Adrenal gland (tissue), 12 donors: Measurements from ENCODE around the gene AHR. TPM values are rescaled to one million over a fixed set of nuclear protein-coding genes. Genes with fewer than 3 reads are reported as not detected.

Experiments
- DNase-seq, 7 donors: peaks; one replicate each; pipeline ENCODE4 v3.0.0-alpha.2; 2019 to 2020
- H3K27ac ChIP-seq, 5 donors: fragments of 200-600 bp; sonication (generic) in 4 of 5; 1 replicate in 3 of 5; 2 replicates in 2 of 5; pipeline versions ENCODE4 v1.5.1 to v1.8.0; 2016 to 2020; ENCODE audit warnings: mild to moderate bottlenecking in 1 of 5
- H3K27me3 ChIP-seq: fragments of 200-600 bp; 2 replicates; pipeline ENCODE4 v1.8.0; 2021
- H3K36me3 ChIP-seq, 2 donors: fragments of 200-600 bp; replicated peaks in 1 of 2; 1 replicate in 1 of 2; 2 replicates in 1 of 2; pipeline versions ENCODE4 v1.5.1 to v1.8.0; 2018 to 2022
- H3K4me1 ChIP-seq, 2 donors: fragments of 200-600 bp; replicated peaks in 1 of 2; 1 replicate in 1 of 2; 2 replicates in 1 of 2; pipeline versions ENCODE4 v1.5.1 to v1.8.0; 2018 to 2021
- H3K4me3 ChIP-seq, 4 donors: fragments of 200-600 bp; sonication (generic) in 3 of 4; one replicate each; pipeline ENCODE4 v1.5.1; 2016 to 2018
- H3K9me3 ChIP-seq, 3 donors: fragments of 200-600 bp; sonication (generic) in 1 of 3; replicated peaks in 1 of 3; 1 replicate in 2 of 3; 2 replicates in 1 of 3; pipeline versions ENCODE4 v1.5.1 to v1.8.0; 2016 to 2021
- POLR2A ChIP-seq, 2 donors: fragments of 450-650 bp; IDR thresholded peaks; one replicate each; pipeline ENCODE4 v1.6.1; 2017; ENCODE audit warnings: antibody characterized with exemption in 2 of 2, mild to moderate bottlenecking in 2 of 2, moderate library complexity in 1 of 2
- WGBS, 4 donors: extraction: QIAGEN DNeasy Blood & Tissue Kit in 2 of 4; methylation state at CpG; one replicate each; pipeline versions ENCODE4 v1.1.5 to v1.1.7; 2013 to 2017; 5-methylcytosine and 5-hydroxymethylcytosine counted together
- intact Hi-C, 2 donors: fragments of 100-400 bp; cut with DNase I; formaldehyde crosslinking; loops; one replicate each; pipeline versions ENCODE4 v1.14.1 to v1.15.0; 2022 to 2023
- polyA plus RNA-seq, 3 donors: library from polyadenylated mRNA; stranded (reverse); fragments of 200-250 nt in 2 of 3; fragments of 350-450 nt in 1 of 3; fragmentation: Illumina TruSeq in 1 of 3; extraction: RNeasy Lipid Tissue Mini Kit (QIAGEN cat#74804) in 1 of 3; gene quantifications; one replicate each; pipeline ENCODE4 v1.2.3, GENCODE V29; 2013 to 2014
- total RNA-seq, 9 donors: library from RNA; depleted of rRNA in 4 of 9; stranded (reverse); fragments of >200 nt in 4 of 9; fragments of 120-200 nt in 1 of 9; fragmentation: NEBNext Ultra II Directional in 1 of 9; extraction: Animal tissue kit (Norgen Biotek cat#: 25700) in 1 of 9; gene quantifications; one replicate each; pipeline versions ENCODE4 v1.1.0 to v1.2.4, GENCODE V29; 2013 to 2023
- TF ChIP-seq, protein P1 (sequence below), 6 experiments: fragments of 450-650 bp in 4 of 6; fragments of 200-600 bp in 2 of 6; sonication (generic) in 1 of 6; IDR thresholded peaks; 1 replicate in 5 of 6; 2 replicates in 1 of 6; pipeline versions ENCODE4 v1.5.1 to v1.8.0; 2016 to 2021; ENCODE audit warnings: antibody characterized with exemption in 6 of 6, mild to moderate bottlenecking in 2 of 6, moderate library complexity in 1 of 6
- donor health status: healthy with polysubstance abuse.
- donor health status: Bipolar disorder and iron deficiency.
- donor health status: DM: yes; HTN: yes; CAD: no.
- donor health status: DM: no; HTN: no; CAD: no.
- donor health status: DM: no; HTN: no; CAD: no.
- donor health status: DM: yes; HTN: yes; CAD: no.

AHR gene
- total and polyA plus RNA-seq, 12 donors: 7.8 to 161 (median 73.9) TPM

DNA sequence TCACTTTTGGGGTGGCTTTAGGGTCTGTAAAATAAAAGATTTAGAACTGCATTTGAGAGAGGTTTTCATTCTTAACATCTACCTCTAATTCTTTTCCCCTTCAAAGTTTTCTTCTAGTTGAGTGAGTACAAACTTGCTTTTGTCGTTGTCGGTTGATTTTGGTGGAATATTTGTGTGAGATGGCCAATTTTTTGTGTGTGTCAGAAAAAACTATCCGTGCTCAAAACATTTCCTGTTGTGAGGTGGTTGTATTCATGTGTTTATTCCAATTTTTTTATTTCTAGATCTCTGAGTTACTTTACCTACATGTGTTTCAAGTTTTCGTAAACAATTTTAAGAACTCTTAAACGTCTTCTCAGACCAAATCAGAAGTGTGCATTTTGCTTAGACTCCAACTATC, 1.6 kb downstream of the AHR start:
- 32 to 43% (median 39%) methylated on average over 5 of the region's 5 CpGs for WGBS, 4 donors
- Histone ChIP-seq H3K36me3 (no peaks in the 10 kb centered on the region), H3K4me1 (peaks cover 23 to 40% of the 10 kb centered on the region in 2 donors), H3K27ac (peak overlapping the region in 3 of 5 donors; percentile 90 to 95 (median 94)), H3K4me3 (peak overlapping the region in 3 of 4 donors; percentile 72 to 99 (median 85)), H3K9me3 (no peaks in the 10 kb centered on the region), H3K27me3 (no peaks in the 10 kb centered on the region)
- intact Hi-C loops: loop anchor here in 1 of 2 donors (5.0 kb wide), 1 partner anchor 347 kb away; no protein-coding TSS in a partner anchor
- TF ChIP-seq POLR2A (IDR thresholded peaks at IDR 0.05): no peak
- TF ChIP-seq, protein P1, sequence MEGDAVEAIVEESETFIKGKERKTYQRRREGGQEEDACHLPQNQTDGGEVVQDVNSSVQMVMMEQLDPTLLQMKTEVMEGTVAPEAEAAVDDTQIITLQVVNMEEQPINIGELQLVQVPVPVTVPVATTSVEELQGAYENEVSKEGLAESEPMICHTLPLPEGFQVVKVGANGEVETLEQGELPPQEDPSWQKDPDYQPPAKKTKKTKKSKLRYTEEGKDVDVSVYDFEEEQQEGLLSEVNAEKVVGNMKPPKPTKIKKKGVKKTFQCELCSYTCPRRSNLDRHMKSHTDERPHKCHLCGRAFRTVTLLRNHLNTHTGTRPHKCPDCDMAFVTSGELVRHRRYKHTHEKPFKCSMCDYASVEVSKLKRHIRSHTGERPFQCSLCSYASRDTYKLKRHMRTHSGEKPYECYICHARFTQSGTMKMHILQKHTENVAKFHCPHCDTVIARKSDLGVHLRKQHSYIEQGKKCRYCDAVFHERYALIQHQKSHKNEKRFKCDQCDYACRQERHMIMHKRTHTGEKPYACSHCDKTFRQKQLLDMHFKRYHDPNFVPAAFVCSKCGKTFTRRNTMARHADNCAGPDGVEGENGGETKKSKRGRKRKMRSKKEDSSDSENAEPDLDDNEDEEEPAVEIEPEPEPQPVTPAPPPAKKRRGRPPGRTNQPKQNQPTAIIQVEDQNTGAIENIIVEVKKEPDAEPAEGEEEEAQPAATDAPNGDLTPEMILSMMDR (IDR thresholded peaks at IDR 0.05): no peak
- DNase-seq: no peak

DNA sequence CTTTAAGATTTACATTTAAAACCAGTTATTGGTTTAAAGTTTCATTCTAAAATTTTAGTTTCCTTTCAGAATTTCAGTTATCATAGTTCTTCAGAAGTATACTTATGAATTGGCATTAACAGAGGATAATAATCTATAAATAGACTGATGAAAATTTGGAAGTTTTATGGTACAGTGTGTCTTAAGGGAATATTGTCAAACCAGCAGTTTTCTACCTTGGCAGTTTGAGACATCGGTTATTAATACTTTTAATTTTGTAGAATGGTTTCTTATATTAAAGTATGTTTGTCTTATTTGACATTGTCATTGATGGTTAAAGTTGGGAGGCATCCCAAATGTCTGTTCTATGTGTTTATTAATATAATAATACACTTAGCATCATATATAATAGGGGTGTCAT, 2.0 kb downstream of the AHR start:
- Histone ChIP-seq H3K4me1 (peaks cover 27 to 44% of the 10 kb centered on the region in 2 donors), H3K9me3 (no peaks in the 10 kb centered on the region), H3K4me3 (peak overlapping the region in 2 of 4 donors; percentile 72 to 99), H3K36me3 (no peaks in the 10 kb centered on the region), H3K27me3 (no peaks in the 10 kb centered on the region), H3K27ac (no peak overlapping the region)
- intact Hi-C loops: loop anchor here in 1 of 2 donors (5.0 kb wide), 1 partner anchor 347 kb away; no protein-coding TSS in a partner anchor
- DNase-seq: no peak
- no peak for TF ChIP-seq POLR2A (IDR thresholded peaks at IDR 0.05)
- TF ChIP-seq, protein P1 (IDR thresholded peaks at IDR 0.05): no peak
- 67 to 72% (median 68%) methylated on average over 1 of the region's 1 CpG for WGBS, 4 donors

DNA sequence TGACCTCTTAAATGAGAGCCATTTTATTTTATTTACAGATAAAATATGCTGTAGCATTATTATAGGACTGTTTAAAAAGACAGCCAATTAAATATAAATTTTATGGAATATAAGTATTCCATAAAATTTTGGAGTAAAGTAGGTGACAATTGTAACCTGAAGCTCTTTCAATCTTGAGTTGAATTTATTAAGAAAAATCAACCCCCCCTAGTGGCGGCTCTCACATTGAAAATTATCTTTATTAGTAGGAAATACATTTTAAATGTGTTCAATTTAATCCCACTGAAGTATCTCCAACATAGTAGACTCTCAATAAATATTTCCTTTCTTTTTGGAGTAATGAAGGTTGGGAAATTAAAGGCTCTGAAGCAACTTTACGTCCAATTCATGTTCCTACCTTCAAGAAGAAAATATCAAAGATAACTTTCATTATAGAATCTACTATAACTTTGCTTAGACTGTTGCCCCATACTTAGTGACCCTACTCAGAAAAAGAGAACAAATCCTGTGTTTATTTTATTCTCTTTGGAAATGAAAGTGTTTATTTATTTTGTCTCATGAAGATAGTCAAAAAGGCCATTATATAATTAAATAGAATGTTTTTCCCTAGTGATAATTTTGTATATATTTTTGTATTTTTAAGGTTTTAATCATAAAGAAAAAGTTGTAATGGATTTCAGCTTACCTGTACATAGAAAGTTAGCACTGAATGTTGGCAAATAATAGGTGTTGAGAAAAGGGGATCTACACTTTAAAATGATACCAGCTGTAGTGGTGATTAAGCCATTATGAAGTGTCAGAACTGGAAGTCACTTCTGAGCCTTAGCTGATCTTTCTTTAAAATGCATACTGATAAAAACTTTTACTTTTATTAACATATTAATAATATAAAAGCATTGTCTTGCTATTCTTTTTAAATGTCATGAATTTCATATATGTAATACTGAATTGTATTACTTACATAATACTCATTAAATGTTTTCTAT, 3.3 kb downstream of the AHR start:
- Histone ChIP-seq H3K36me3 (no peaks in the 10 kb centered on the region), H3K9me3 (no peaks in the 10 kb centered on the region), H3K27me3 (no peaks in the 10 kb centered on the region), H3K4me1 (peaks cover 39 to 58% of the 10 kb centered on the region in 2 donors), H3K27ac (peak overlapping the region in 1 of 5 donors; percentile 15), H3K4me3 (peak overlapping the region in 2 of 4 donors; percentile 11 to 99)
- TF ChIP-seq, protein P1 (IDR thresholded peaks at IDR 0.05): peak; percentile 38 to 77 (median 60)
- TF ChIP-seq POLR2A (IDR thresholded peaks at IDR 0.05): no peak
- WGBS, 4 donors: 27 to 46% (median 34%) methylated on average over 2 of the region's 2 CpGs
- intact Hi-C loops: loop anchor here in 1 of 2 donors (5.0 kb wide), 1 partner anchor 346 kb away; no protein-coding TSS in a partner anchor
- peak in 6 of 7 donors; percentile 26 to 59 (median 48) for DNase-seq

DNA sequence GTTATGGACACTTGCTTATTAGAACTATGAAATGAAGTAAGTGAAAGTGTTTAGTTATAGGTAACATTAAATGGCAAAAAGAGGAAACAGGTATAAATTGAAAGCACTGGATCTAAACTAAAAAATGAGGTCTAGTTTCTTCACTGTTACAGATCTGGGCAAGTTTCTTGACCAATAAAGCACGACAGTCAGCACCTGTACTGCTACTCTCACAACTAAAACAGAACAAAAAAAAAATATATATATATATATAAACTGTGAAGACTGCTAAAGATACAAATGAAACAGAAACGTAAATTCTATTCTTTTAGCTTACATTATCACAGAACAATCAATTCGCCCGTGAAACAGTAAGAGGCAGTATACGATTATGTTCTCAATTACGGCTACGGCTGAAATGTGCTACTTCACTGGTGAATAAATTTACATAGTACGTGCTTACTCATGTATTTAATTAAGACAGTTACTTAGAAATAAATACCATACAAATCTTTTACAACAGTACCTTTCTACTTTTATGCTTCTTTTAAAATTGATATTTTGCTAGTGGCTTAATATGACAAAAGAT, 4.2 kb downstream of the AHR start:
- H3K27ac ChIP-seq: no peak overlapping the region
- 61 to 73% (median 66%) methylated on average over 8 of the region's 8 CpGs for WGBS, 4 donors
- no peaks in the 10 kb centered on the region for H3K9me3 ChIP-seq
- H3K36me3 ChIP-seq: no peaks in the 10 kb centered on the region
- H3K4me1 ChIP-seq: peaks cover 48 to 67% of the 10 kb centered on the region in 2 donors
- peak overlapping the region in 1 of 4 donors; percentile 99 for H3K4me3 ChIP-seq
- intact Hi-C loops: loop anchor here in 1 of 2 donors (5.0 kb wide), 1 partner anchor 345 kb away; no protein-coding TSS in a partner anchor
- no peaks in the 10 kb centered on the region for H3K27me3 ChIP-seq
- no peak for TF ChIP-seq POLR2A (IDR thresholded peaks at IDR 0.05)
- TF ChIP-seq, protein P1 (IDR thresholded peaks at IDR 0.05): peak in 1 of 6 experiments; percentile 15
- DNase-seq: no peak
